GM12878 (cell line): ENCODE measurements around the gene ZBTB32.

Experiments
- CHD4 ChIP-seq: fragments of 200-600 bp; sonication (generic); IDR thresholded peaks from 2 replicates; pipeline ENCODE4 v1.6.1; 2016; ENCODE audit warnings: mild to moderate bottlenecking
- DPF2 ChIP-seq: fragments of 450-650 bp; IDR thresholded peaks from 2 replicates; pipeline ENCODE4 v1.6.1; 2017; ENCODE audit warnings: mild to moderate bottlenecking
- SPI1 ChIP-seq: IDR thresholded peaks from 2 replicates; pipeline ENCODE4 v1.6.1; 2011; ENCODE audit warnings: low read depth, mild to moderate bottlenecking, low read length, moderate library complexity, borderline replicate concordance; ENCODE audit not compliant: insufficient read depth
- TF ChIP-seq, protein P1 (sequence below): IDR thresholded peaks from 2 replicates; pipeline ENCODE4 v1.6.1; 2011; ENCODE audit warnings: borderline replicate concordance, low read depth, mild to moderate bottlenecking, moderate library complexity, mixed read lengths, low read length; ENCODE audit not compliant: insufficient read depth; ENCODE audit errors: extremely low read length

DNA sequence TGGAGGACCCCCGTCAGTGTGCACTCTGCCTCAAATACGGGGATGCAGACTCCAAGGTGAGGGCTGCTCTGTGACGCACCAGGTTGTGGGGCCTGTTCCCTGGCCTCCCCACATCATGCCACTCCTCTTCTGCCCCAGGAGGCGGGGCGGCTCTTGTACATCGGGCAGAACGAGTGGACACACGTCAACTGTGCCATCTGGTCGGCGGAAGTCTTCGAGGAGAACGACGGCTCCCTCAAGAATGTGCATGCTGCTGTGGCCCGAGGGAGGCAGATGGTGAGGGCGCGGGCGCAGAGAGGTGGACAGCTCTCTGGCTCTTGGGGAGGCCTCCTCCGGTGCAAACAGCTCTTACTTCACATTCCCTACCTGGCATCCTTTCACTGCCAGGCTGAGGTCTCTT is 24.7 kb downstream of the ZBTB32 start:
- TF ChIP-seq CHD4 = no peak
- TF ChIP-seq SPI1 = no peak
- TF ChIP-seq, protein P1, sequence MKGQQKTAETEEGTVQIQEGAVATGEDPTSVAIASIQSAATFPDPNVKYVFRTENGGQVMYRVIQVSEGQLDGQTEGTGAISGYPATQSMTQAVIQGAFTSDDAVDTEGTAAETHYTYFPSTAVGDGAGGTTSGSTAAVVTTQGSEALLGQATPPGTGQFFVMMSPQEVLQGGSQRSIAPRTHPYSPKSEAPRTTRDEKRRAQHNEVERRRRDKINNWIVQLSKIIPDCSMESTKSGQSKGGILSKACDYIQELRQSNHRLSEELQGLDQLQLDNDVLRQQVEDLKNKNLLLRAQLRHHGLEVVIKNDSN = no peak
- TF ChIP-seq DPF2 = no peak
